ENCODE data around the gene UPF3A. TPM values are rescaled to one million over a fixed set of nuclear protein-coding genes. Genes with fewer than 3 reads are reported as not detected.
"Not testable (repeated sequence)": the region's sequence is repeated elsewhere in the genome, so short reads cannot be mapped to it uniquely, and the experiment has no call there.

UPF3A gene
- total and polyA plus RNA-seq, 2 experiments from 2014 or later: 45.0 to 174 TPM

- DNase-seq (ENCODE audit: low spot score) (no peak), ATAC-seq (no peak)
- Histone ChIP-seq H3K4me2 (no peak overlapping the region), H3K9me2 (ENCODE audit: insufficient read depth) (no peaks in the 10 kb centered on the region), H4K20me1 (replicated peaks; ENCODE audit: insufficient read depth) (peaks cover 10% of the 10 kb centered on the region; the same call in 1 of the 2 replicates), H3K36me3 (ENCODE audit: insufficient read depth) (peaks cover 9% of the 10 kb centered on the region; the same call in 1 of the 2 replicates), H3F3A (replicated peaks; ENCODE audit: low read depth) (no peaks in the 10 kb centered on the region; the same call in 1 of the 2 replicates), H3K4me3 (no peak overlapping the region), H2AFZ (no peak overlapping the region), H3K27ac (ENCODE audit: low read depth) (no peak overlapping the region), H3K79me2 (replicated peaks; ENCODE audit: insufficient read depth) (peaks cover 12% of the 10 kb centered on the region; the same call in 1 of the 2 replicates), H3K27me3 (ENCODE audit: insufficient read depth) (no peaks in the 10 kb centered on the region), H3K4me1 (ENCODE audit: insufficient read depth) (peaks cover 6% of the 10 kb centered on the region; the same call in 1 of the 2 replicates)
- H3K36me3 Mint-ChIP-seq (ENCODE audit: low read depth): peaks cover 23% of the 10 kb centered on the region
- TF ChIP-seq CTCF (conservative IDR thresholded peaks at IDR 0.05; ENCODE audit: low read depth in 2 of 2) (no peak), ETS1 (IDR thresholded peaks at IDR 0.05) (no peak), JUNB (IDR thresholded peaks at IDR 0.05; ENCODE audit: unreplicated experiment) (no peak), EZH2phosphoT487 (IDR thresholded peaks at IDR 0.05; ENCODE audit: unreplicated experiment) (no peak), STAT1 (IDR thresholded peaks at IDR 0.05; ENCODE audit: unreplicated experiment) (no peak), CREB1 (CRISPR knock-in tag; IDR thresholded peaks at IDR 0.05; ENCODE audit: low read depth) (no peak), REST (IDR thresholded peaks at IDR 0.05; ENCODE audit: unreplicated experiment) (no peak), ZNF114 (CRISPR knock-in tag; IDR thresholded peaks at IDR 0.05) (no peak)
- H3K4me1 Mint-ChIP-seq: peaks cover 18% of the 10 kb centered on the region
- H3K4me3 Mint-ChIP-seq: no peak overlapping the region
- no peaks in the 10 kb centered on the region for H3K27me3 Mint-ChIP-seq (ENCODE audit: insufficient read depth, low read depth, poor library complexity)
- no peaks in the 10 kb centered on the region for H3K9me3 Mint-ChIP-seq
- no peak overlapping the region for H3K27ac Mint-ChIP-seq
These were observed 48.7 kb downstream of the UPF3A start for GRCh38 chr13:114330086-114330485.

GRCh38 chr13:114333881-114334280, 52.5 kb downstream of the UPF3A start:
- not testable (repeated sequence) for H3K36me3 ChIP-seq (ENCODE audit: insufficient read depth); H3K4me3 Mint-ChIP-seq; H2AFZ ChIP-seq; H3K27me3 ChIP-seq (ENCODE audit: insufficient read depth); H3K4me1 ChIP-seq (ENCODE audit: insufficient read depth); H3K4me2 ChIP-seq; H4K20me1 ChIP-seq (replicated peaks; ENCODE audit: insufficient read depth); H3F3A ChIP-seq (replicated peaks; ENCODE audit: low read depth); H3K36me3 Mint-ChIP-seq (ENCODE audit: low read depth); H3K27me3 Mint-ChIP-seq (ENCODE audit: insufficient read depth, low read depth, poor library complexity); H3K4me3 ChIP-seq; ATAC-seq; H3K9me3 Mint-ChIP-seq; H3K27ac Mint-ChIP-seq; H3K27ac ChIP-seq (ENCODE audit: low read depth); H3K9me2 ChIP-seq (ENCODE audit: insufficient read depth); H3K79me2 ChIP-seq (replicated peaks; ENCODE audit: insufficient read depth); DNase-seq (ENCODE audit: low spot score)
- H3K4me1 Mint-ChIP-seq: peaks cover 17% of the 10 kb centered on the region; the same call in 2 of the 3 replicates
